ENCODE data around the gene ZNF207. TPM values are rescaled to one million over a fixed set of nuclear protein-coding genes. Genes with fewer than 3 reads are reported as not detected.
"Not testable (repeated sequence)": the region's sequence is repeated elsewhere in the genome, so short reads cannot be mapped to it uniquely, and the experiment has no call there.

ZNF207 gene
- 145 TPM for polyA plus RNA-seq (2013, experiment 1 of 2; ENCODE audit: insufficient read length)
- 111 TPM for polyA plus RNA-seq (2013, experiment 2 of 2; ENCODE audit: insufficient read length)

- DNase-seq, result peak; percentile 96
These were observed at the start of gene ZNF207 for GRCh38 chr17:32349854-32350665. ZNF207 (plus strand) TSS chr17:32350157; CDS start chr17:32350286, 129 bp downstream.

DNA sequence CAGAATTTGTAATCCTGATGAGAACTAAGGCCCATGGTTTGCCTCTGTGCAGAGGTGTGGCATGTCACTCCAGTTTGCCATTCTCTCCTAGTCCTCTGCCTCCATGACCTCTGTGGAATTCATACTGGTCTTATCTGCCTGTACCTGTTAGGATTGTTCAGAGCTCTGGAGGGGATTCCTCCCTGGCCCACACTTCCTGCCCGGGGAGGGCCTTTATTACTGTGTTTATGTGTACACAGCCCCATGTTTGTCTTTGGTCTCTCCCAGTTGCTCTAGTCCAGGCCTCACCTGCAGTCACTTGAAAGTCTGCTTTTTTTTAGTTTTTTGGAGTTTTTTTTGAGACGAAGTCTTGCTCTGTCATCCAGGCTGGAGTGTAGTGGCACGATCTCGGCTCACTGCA is 47.9 kb upstream of the ZNF207 start:
- no peak for DNase-seq

DNA sequence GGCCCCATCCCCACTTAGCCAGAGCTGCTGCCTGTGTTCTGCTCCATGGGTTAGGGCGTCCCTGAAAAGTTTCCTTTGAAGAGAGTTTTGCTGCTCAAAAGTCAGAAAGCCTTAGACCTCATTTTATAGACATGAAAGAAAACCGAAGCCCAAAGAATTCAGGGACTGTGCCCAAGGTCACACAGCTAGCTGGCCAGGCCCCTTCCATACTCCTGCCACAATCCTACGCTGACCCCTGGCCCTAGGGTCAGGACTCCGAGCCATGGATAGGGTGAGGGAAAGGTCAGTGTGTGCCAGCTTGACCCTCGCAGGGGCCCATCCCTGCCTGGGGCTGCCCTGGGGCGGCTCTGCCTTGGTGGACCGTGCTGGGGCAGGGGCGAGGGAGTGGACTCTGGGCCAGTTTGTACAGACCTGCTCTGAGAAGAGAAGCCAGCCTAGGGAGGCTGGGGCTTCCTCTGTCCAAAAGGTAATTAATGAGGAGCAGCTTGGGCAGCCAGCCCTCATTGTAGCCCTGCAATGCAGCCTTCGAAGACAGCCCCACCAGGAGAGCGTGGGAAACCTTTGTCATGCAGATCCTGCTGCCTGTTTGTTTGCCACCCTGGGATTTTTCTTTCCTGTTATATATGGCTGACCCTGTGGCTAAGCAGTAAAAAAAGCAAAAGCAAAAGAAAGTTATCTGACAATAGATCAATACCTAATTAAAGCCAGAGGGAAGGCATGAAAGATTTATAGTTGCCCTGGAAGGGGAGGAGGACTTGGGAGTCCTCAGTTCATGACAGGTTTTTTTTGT is 46.9 kb upstream of the ZNF207 start:
- DNase-seq, result no peak

DNA sequence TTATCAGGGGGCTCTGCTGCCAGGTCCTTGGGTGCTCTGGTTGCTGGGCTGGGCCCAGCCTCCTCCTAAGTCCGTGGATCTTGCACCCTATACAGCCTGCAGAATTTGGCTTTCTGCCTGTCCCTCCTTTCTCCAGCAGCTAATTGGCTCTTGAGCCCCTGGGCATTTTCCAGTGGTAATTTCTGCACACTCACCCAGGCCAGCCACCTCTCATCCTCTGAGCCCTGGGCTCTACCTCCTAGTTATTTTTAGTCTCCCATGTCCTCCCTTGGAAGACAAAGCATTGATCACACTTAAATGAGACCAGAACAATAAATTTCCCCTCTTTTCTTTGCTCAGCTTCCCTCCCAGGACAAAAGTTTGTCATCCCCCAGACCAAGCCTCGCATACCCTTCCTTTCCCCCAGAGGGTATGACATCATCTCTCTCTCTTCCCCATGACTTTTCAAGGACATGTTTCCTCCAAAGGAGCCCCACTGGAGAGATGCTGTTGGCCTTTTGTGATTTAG is 46.1 kb upstream of the ZNF207 start:
- peak; percentile 32 for DNase-seq

GRCh38 chr17:32305049-32305448 is 44.9 kb upstream of the ZNF207 start:
- DNase-seq, result no peak

- no peak for DNase-seq
These were observed 42.3 kb upstream of the ZNF207 start for GRCh38 chr17:32307658-32308057.

GRCh38 chr17:32311028-32311536 is 38.9 kb upstream of the ZNF207 start:
- DNase-seq, result no peak

DNA sequence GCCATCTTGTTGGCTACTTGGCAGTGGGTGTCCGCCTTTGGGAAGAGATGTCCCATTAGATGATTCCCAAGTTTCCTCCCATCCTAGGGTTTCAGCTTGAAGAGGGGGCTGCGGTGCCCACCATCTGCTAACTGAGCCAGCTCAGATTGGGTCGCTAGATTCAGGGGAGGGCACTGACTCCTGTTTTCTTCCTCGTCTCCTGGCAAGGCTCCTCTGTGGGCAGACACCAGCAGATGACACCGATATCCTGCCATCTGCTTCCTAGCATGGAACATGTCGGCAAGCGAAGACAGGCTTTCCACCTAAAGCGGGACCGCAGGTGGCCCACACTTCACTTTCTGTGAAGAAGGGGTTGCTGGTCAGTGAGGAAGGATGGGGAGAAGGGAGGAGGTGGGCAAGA is 35.3 kb upstream of the ZNF207 start:
- no peak for DNase-seq

- no peak for DNase-seq
These were observed 34.8 kb upstream of the ZNF207 start for GRCh38 chr17:32315171-32315570.

DNA sequence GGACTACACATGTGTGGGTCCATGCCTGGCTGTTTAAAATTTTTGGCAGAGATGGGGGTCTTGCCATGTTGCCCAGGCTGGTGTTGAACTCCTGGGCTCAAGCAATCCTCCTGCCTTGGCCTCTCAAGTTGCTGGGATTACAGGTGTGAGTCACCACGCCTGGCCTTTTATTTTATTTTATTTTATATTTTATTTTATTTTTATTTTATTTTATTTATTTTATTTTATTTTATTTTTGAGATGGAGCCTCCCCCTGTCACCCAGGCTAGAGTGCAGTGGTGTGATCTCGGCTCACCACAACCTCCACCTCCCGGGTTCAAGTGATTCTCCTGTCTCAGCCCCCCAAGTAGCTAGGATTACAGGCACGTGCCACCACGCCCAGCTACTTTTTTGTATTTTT is 33.3 kb upstream of the ZNF207 start:
- DNase-seq, result not testable (repeated sequence)

GRCh38 chr17:32317353-32317752 is 32.6 kb upstream of the ZNF207 start:
- no peak for DNase-seq

DNA sequence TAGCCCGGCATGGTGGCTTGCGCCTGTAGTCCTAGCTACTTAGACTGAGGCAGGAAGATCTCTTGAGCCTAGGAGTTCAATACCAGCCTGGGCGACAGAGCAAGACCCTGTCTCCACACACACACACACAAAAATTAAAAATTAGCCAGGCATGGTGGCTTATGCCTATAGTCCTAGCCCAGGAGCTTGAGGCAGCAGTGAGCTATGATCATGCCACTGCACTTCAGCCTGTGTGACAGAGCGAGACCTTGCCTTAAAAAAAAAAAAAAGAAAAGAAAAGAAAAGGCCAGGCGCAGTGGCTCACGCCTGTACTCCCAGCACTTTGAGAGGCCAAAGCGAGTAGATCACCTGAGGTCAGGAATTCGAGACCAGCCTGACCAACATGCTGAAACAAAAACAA is 31.9 kb upstream of the ZNF207 start:
- no peak for DNase-seq

GRCh38 chr17:32319548-32319905 is 30.4 kb upstream of the ZNF207 start:
- peak; percentile 60 for DNase-seq

DNA sequence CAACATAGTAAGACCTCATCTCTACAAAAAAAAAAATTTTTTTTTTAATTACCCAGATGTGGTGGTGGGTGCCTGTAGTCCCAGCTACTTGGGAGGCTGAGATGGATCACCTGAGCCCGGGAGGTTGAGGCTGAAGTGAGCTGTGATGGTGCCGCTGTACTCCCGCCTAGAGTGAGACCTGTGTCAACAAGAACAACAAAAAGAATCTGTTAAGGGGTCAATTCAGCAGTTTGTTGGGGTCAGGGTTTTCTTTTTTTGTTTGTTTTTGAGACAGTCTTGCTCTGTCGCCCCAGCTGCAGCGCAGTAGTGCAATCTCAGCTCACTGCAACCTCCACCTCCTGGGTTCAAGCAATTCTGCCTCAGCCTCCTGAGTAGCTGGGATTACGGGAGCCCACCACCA is 29.9 kb upstream of the ZNF207 start:
- DNase-seq, result not testable (repeated sequence)

DNA sequence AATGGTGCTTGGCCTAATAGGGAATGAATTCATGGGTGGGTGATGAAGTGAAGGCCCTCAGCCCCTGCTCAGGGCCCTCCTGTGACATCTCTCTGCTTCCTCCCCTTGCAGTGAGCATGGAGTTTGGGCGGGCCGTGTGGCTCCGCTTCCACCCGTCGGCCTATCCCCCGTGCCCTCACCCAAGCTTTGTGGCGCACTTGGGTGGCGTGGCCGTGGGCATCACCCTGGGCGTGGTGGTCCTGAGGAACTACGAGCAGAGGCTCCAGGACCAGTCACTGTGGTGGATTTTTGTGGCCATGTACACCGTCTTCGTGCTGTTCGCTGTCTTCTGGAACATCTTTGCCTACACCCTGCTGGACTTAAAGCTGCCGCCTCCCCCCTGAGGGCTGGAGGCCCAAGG is 29.1 kb upstream of the ZNF207 start:
- no peak for DNase-seq

GRCh38 chr17:32323046-32323445 is 26.9 kb upstream of the ZNF207 start:
- DNase-seq, result no peak

DNA sequence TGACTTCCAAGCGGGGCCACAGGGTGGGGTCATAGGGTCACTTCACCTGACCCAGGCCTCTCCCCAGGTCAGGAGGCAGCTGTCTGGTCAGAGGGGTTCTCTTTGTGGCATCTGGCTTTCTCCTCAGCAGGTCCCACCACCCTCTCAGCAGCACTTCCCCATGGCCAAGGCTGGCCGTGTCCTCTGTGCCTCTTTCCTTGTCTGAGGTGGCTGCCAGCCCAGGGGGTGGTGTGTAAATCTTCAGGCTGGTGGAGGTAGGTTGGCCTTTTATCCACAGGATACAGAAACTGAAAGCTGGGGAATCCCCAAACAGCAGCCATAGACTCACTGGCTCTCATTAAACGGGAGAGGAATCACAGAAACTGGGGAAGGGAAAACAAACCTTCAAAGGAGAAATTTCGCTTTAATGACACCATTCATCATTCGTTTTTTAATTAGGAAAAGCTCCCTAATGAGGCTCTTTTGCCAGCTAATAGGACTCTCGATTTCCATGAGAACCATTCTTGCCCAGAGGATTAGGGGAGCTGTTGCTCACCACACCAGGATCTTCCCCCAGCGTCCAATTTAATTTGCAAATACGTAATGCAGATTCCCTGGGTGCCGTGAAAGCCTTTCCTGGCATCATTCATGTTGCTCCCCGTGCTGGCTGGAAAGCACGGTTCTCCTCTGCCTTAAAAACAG is 26.0 kb upstream of the ZNF207 start:
- DNase-seq, result no peak

GRCh38 chr17:32327911-32328310 is 22.0 kb upstream of the ZNF207 start:
- DNase-seq, result no peak

DNA sequence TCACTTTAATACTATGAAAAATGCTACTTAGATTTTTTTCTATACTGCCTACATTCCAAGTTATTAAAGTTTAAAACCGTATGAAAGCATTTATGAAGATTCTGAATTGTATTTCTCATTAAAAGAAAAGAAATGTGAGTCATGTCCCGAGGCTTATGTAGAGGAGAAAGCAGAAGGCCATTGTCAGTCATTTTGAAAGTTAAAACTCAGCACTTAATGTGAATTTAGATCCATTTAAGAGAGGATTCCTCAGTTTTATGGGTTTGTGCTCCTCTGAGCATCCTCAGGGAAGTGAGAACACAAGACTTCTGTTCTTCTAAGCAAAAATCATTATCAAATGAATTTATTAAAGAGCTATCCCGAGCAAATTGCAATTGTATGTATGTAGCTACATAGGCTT is 19.8 kb upstream of the ZNF207 start:
- no peak for DNase-seq

DNA sequence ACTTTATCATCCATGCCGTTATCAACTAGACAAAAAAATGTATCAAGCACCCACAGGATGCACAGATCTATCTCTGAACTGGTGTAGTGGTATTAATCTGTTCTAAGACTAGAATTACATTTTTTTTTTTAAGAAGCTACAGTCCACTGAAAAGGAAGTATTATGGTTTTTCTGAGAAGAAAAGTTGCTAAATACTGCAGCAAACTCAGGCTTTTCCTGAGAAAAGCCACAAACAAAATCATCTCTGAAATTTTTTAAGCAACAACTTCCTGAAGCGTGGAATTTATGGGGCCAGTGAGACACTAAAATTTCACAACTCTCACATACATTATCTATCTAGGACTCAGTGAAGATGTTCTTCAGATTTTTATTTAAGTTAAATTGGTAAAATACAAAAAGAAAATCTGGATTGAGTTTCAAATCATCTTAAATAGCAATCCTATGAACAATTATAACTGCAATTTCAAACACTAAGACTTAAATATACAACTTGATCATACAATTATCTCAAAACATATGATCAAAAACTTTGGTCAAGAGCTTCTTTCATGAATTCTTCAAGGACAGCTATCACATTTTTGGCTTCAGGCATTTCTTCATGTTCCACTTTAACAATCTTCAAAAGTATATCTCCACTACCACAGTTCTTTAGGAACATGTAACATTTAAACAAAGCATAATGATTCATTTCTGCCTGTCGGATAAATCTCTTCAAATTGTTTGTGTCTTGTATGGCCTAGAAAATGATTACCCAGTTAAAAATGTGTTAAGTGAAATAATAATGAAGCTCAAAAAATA is 18.5 kb upstream of the ZNF207 start:
- no peak for DNase-seq

- DNase-seq, result no peak
These were observed 16.8 kb upstream of the ZNF207 start for GRCh38 chr17:32333187-32333586.

DNA sequence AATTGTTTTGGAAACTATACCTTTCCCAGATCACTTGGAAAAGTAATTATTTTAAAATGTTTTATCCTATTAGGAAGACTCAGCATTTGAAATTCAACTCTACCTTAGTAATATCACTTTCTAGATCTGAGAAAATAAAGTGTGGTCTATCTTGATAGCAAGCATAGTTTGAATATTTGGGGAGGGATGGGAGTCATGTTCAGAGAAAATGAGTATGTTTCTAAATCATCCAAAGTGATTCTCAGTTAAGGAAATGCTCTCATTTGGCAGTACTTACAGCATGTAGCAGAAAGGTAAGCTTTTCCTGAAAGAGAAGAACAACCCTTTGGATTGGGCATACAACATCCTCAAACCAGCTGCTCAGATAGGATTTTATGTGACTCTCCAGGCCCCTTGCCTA is 14.9 kb upstream of the ZNF207 start:
- DNase-seq, result peak; percentile 43
